ENCODE measurements around the gene TSPAN7. TPM values are rescaled to one million over a fixed set of nuclear protein-coding genes. Genes with fewer than 3 reads are reported as not detected.

Gene TSPAN7
- total RNA-seq: 9.2 and 23.8 TPM in 2 replicates

DNA sequence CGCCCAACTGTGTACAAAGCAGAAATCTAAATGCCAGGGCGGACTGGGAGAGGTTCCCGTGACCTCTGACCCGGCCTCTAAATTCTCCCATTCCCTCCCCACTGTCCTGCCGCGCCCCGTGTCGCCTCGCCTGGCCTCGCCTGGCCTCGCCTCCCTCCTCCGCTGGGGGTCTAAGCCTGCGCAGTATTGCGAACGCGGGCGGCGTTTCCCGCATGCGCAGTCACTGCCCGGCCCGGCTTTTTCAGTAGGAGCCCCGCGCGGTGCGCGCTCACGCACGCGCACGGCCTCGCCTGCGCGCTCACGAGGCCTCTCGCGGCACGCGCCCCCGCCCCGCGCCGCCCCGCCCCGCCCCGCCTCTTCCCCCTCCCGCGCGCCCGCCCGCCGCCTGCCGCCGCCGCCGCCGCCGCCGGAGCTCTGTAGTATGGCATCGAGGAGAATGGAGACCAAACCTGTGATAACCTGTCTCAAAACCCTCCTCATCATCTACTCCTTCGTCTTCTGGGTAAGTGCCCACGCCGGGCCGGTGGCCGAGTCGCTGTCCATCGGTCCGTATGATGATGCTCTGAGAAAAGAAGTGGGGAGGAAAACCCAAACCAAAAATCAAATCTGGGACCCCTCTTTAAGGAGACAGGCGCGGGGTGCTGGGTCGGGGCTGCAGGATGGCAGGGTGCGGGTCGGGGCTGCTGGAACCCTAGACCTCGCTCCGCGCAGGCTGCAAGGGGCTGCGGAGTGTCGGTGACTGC, at the start of gene TSPAN7:
TSS of gene TSPAN7 (plus strand) at position 417 of the 743 bp plus-strand sequence. CDS start at position 422, 5 bp downstream.
- DNase-seq (ENCODE audit: low read depth in 2 of 2): peak; percentile 63 to 66

GRCh38 chrX:38513112-38513742, 48.1 kb upstream of the TSPAN7 start:
- DNase-seq (ENCODE audit: low read depth in 2 of 2): no peak

DNA sequence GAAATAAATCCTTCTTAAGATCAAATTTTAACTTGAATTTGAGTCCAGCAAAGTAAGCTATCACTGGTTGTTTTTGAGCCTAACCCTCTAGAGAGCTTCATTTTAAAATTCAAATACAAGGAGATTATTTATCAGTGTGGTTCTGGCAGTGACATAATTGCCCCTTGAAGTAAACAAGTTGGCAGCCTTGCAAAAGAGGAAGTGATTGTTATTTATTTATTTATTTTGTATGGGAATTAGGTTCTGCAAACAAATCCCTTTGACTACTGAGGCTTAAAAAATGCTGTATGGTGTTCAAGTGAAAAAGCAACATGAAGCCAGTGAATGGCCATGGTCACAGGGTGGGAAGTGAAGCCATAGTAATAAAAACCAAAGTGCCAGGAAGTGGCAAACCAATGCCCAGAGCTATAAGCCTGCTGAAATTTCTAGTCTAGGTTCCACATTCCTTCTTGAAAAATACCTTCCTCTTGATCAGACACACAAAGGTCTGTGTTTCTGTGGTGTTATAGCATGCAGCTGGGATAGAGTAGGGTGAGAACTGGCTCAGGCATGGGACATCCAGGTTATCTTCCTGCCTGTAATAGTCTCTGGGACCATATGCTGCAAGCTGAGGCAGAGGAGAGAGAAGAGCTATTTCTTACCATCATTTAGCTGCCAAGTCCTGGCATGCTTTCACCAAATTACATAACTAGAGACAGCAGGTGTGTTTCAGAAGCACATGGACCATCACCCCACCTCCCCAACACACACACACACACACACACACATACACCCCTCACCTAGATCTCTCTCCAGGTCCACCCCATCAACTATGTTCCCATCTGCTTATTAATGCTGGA, 47.1 kb upstream of the TSPAN7 start:
- DNase-seq (ENCODE audit: low read depth in 2 of 2): no peak

- no peak for DNase-seq (ENCODE audit: low read depth in 2 of 2)
Observed at GRCh38 chrX:38515291-38515690, 46.1 kb upstream of the TSPAN7 start.

- DNase-seq (ENCODE audit: low read depth in 2 of 2): no peak
Observed at GRCh38 chrX:38516196-38516774, 45.1 kb upstream of the TSPAN7 start.

- no peak for DNase-seq (ENCODE audit: low read depth in 2 of 2)
Observed at GRCh38 chrX:38519651-38520050, 41.7 kb upstream of the TSPAN7 start.

GRCh38 chrX:38538134-38538533, 23.2 kb upstream of the TSPAN7 start:
- DNase-seq (ENCODE audit: low read depth in 2 of 2): no peak

- no peak for DNase-seq (ENCODE audit: low read depth in 2 of 2)
Observed at GRCh38 chrX:38539748-38540147, 21.6 kb upstream of the TSPAN7 start.

- DNase-seq (ENCODE audit: low read depth in 2 of 2): no peak
Observed at GRCh38 chrX:38548508-38548907, 12.8 kb upstream of the TSPAN7 start.

- DNase-seq (ENCODE audit: low read depth in 2 of 2): no peak
Observed at GRCh38 chrX:38552721-38553120, 8.6 kb upstream of the TSPAN7 start.

DNA sequence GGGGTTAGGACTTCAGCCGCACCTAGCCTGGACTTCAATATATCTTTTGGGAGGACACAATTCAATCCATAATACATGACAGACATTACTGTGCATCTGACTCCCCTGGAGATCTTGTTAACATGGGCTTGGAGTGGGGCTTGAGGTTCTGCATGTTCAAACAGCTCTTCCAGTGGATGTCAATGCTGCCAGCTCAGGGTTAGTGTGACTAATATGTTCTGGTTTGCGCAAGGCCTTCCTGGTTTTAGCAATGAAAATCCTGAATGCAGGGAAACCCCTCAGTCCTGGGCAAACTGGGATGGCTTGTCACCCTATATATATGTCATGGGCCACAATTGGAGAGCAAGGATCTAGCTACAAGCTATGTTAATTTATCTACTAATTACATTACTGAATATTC, 2.7 kb upstream of the TSPAN7 start:
- DNase-seq (ENCODE audit: low read depth in 2 of 2): no peak

GRCh38 chrX:38560776-38561125, 591 bp upstream of the TSPAN7 start:
- no peak for DNase-seq (ENCODE audit: low read depth in 2 of 2)

- DNase-seq (ENCODE audit: low read depth in 2 of 2): peak in 1 of 2 donors; percentile 0
Observed at GRCh38 chrX:38561951-38562719, 793 bp downstream of the TSPAN7 start.

DNA sequence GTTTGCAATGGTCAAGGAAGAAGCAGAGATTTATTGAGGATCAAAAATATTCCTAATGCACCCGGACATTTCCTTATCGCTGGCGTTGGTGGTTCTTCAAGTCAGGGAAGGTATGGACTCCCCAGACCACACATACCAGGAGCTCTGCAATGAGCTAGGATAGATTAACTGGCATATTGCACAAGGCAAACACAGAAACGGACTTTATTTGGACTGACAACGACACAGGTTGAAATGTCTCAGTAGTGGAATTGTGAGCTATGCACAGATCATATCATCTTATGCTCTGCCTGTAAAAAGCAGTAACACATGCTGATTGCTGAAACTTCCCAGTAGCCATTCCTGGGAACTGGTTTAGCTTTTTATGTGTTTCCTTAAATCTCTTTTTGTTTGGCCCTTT, 1.7 kb downstream of the TSPAN7 start:
- no peak for DNase-seq (ENCODE audit: low read depth in 2 of 2)

- DNase-seq (ENCODE audit: low read depth in 2 of 2): no peak
Observed at GRCh38 chrX:38570396-38570795, 9.1 kb downstream of the TSPAN7 start.

DNA sequence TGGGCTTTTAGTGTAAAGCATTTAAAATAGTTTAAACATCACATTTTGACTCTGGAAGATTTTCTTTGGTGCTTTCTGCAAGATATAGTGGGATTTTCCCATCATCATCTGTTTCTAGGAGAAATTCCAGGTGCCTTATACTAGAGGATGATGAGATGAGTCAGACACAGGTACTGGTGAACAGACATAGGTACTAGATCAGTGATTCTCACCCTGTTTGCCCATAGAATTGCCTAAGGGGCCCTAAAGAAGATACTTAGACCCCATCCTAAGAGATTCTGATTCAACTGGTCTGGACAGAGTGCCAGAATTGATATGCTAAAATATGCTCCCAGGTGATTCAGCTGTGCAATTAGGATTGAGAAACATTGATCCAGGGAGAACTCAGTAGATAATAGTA, 9.7 kb downstream of the TSPAN7 start:
- no peak for DNase-seq (ENCODE audit: low read depth in 2 of 2)

DNA sequence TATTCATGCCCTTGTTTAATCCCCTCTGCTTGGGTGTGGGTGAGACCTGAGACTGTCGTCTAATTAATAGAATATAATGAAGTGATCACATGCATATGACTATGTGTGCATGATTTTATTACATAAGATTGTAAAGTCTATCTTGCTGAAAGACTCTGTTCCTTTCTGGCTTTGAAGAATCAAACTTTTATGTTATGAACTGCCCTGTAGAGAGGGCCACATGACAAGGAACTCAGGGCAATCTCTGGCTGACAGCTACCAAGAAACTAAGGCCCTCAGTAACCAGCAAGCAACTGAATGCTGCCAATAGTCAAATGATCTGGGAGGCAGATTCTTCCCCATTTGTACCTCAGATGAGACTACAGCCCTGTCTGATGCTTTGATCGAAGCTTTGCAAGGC, 13.5 kb downstream of the TSPAN7 start:
- no peak for DNase-seq (ENCODE audit: low read depth in 2 of 2)

GRCh38 chrX:38575888-38576287, 14.5 kb downstream of the TSPAN7 start:
- no peak for DNase-seq (ENCODE audit: low read depth in 2 of 2)

DNA sequence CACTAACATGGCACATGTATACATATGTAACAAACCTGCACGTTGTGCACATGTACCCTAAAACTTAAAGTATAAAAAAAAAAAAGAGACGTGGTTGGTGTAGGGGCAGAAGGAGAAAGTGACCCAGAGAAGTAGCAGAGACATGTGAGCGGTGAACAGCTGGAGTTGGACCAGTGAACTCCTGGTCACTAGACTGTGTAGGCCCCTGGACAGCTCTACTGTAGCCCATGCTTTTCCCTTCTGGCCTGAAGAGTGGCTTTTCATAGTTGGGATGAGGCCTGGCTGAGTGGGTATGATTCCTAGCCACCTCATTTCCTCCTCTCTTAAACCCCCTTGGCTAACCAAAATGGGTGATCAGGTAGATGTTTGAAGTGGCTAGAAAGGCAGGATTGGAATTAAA, 16.4 kb downstream of the TSPAN7 start:
- DNase-seq (ENCODE audit: low read depth in 2 of 2): no peak

GRCh38 chrX:38578167-38578566, 16.8 kb downstream of the TSPAN7 start:
- DNase-seq (ENCODE audit: low read depth in 2 of 2): no peak

DNA sequence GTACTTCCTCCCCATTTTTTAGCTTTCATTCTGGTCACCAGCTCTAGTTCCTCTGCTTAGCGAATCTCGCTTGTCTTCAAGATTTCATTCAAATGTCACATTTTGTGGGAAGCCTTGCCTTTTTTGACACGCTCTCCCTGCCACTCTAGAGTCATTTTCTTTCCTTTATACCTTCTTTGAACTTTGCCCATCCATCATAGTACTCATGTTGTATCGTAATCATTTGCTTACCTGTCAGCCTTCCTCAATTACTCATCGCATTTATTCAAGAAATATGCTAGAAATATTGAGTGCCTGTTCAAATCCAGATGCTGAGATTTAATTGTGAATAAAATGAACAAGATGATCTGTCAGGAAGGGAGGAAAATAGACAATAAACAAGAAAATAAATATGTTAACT, 21.8 kb downstream of the TSPAN7 start:
- no peak for DNase-seq (ENCODE audit: low read depth in 2 of 2)

Measured in dermis microvascular lymphatic vessel endothelial cell (primary cell).